SK-N-MC (cell line): ENCODE measurements around the gene C16orf95.

ENCODE experiments used
- EZH2 ChIP-seq: fragments of 200-600 bp; sonication (generic); IDR thresholded peaks from one replicate; pipeline ENCODE4 v1.6.1; 2017; ENCODE audit warnings: antibody characterized with exemption
- FOXP2 ChIP-seq: optimal IDR thresholded peaks from 2 replicates; pipeline ENCODE3; 2011; ENCODE audit warnings: mild to moderate bottlenecking, moderate library complexity; ENCODE audit not compliant: insufficient read depth; ENCODE audit errors: extremely low read length, control extremely low read depth

GRCh38 chr16:87286839-87287626 lies 30.2 kb downstream of the C16orf95 start:
- TF ChIP-seq EZH2 (no peak), FOXP2 (no peak)
